ENCODE results near the gene SLC38A9. TPM values are rescaled to one million over a fixed set of nuclear protein-coding genes. Genes with fewer than 3 reads are reported as not detected.
"Not testable (repeated sequence)": the region's sequence is repeated elsewhere in the genome, so short reads cannot be mapped to it uniquely, and the experiment has no call there.

The SLC38A9 gene
- total and polyA plus RNA-seq, 5 experiments from 2014 or later = 6.4 to 24.4 (median 12.1) TPM

GRCh38 chr5:55700745-55701144 is 11.4 kb downstream of the SLC38A9 start:
- peaks cover 0 to 10% (median 8%) of the 10 kb centered on the region in 4 donors for H3K4me1 Mint-ChIP-seq
- no peaks in the 10 kb centered on the region for H3K27me3 Mint-ChIP-seq
- H3K4me3 Mint-ChIP-seq = no peak overlapping the region
- peak overlapping the region in 1 of 10 donors; percentile 47 for H3K27ac Mint-ChIP-seq
- H3K36me3 Mint-ChIP-seq = peaks cover 0 to 40% (median 6%) of the 10 kb centered on the region in 3 donors
- no peaks in the 10 kb centered on the region for H3K9me3 Mint-ChIP-seq
- POLR2A ChIA-PET = no interaction called here
- ATAC-seq (no peak), DNase-seq (no peak)

DNA sequence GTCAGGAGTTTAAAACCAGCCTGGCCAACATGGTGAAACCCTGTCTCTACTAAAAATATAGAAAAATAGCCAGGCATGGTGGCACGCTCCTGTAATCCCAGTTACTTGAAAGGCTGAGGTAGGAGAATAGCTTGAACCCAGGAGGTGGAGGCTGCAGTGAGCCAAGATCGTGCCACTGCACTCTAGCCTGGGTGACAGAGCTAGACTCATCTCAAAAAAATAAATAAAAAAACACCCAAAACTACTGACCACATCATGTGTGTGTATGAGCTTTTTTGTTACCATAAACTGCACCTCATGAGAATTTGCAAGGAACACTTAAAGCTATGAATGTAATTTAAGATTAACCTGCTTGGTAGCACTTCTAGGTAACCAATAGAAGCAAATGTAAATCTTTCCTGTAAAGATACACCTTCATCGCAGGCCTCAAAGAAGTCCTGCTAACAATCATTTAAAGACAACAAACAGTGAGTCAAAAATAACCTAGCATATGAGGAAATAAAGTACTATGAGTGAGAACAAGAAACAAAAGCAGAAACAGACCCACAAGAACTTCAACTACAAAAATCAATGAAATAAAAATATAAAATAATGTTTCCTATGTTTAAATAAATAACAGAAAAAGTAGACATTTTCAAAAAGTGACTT is 13.0 kb downstream of the SLC38A9 start:
- DNase-seq (no peak), ATAC-seq (no peak)
- Mint-ChIP-seq H3K36me3 (peaks cover 0 to 42% (median 9%) of the 10 kb centered on the region in 3 donors), H3K4me3 (no peak overlapping the region), H3K27ac (peak overlapping the region in 2 of 10 donors; percentile 9 to 12), H3K27me3 (no peaks in the 10 kb centered on the region), H3K4me1 (peaks cover 0 to 10% (median 5%) of the 10 kb centered on the region in 4 donors), H3K9me3 (no peaks in the 10 kb centered on the region)
- POLR2A ChIA-PET = no interaction called here

DNA sequence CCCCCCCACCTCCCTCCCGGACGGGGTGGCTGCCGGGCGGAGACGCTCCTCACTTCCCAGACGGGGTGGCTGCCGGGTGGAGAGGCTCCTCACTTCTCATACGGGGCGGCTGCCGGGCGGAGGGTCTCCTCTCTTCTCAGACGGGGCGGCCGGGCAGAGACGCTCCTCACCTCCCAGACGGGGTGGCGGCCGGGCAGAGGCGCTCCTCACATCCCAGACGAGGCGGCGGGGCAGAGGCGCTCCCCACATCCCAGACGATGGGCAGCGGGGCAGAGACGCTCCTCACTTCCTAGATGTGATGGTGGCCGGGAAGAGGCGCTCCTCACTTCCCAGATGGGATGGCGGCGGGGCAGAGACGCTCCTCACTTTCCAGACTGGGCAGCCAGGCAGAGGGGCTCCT is 15.4 kb downstream of the SLC38A9 start:
- DNase-seq, H3K27me3 Mint-ChIP-seq, ATAC-seq, POLR2A ChIA-PET, H3K9me3 Mint-ChIP-seq, H3K27ac Mint-ChIP-seq, H3K4me1 Mint-ChIP-seq, H3K4me3 Mint-ChIP-seq: not testable (repeated sequence)
- peaks cover 0 to 33% (median 10%) of the 10 kb centered on the region in 3 donors for H3K36me3 Mint-ChIP-seq

DNA sequence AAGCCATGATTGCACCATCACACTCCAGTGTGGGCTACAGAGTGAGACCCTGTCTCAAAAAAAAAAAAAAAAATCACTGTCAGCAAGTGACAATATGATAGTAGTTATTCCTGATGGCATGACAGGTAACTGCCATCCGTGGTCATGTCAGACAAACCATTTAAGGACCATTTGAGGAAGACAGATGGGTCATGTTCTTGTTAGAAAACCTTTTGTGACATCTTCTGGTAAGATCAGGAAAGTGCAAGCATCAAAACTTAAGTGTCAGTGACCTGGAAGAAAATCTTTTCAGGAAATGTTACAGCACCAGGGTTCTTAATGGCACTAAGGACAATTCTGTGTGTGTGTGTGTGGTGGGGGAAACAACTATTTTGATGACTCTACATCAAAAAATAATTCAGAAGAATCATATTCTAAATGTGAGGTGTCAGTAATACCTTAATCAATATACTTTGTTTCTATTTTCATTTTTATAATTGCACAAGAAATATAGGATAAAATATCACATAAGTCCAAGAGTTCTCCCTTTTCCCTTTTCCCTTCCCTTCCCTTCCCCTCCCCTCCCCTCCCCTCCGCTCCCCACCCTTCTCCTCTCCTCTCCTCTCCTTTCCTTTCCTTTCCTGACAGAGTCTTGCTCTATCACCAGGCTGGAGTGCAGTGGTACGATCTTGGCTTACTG is 17.8 kb downstream of the SLC38A9 start:
- Mint-ChIP-seq H3K27ac (no peak overlapping the region), H3K4me1 (peaks cover 2 to 9% (median 5%) of the 10 kb centered on the region in 4 donors), H3K9me3 (no peaks in the 10 kb centered on the region), H3K27me3 (no peaks in the 10 kb centered on the region), H3K4me3 (no peak overlapping the region), H3K36me3 (peaks cover 0 to 22% (median 10%) of the 10 kb centered on the region in 3 donors)
- no peak for ATAC-seq
- POLR2A ChIA-PET = interaction anchor here (0.7 kb wide), 1 partner anchor 117 kb away, joined by 3 read pairs; no protein-coding TSS in a partner anchor
- DNase-seq = peak in 2 of 10 donors; percentile 6 to 8

- Mint-ChIP-seq H3K36me3 (peaks cover 0 to 19% (median 12%) of the 10 kb centered on the region in 3 donors), H3K27me3 (no peaks in the 10 kb centered on the region), H3K27ac (no peak overlapping the region), H3K4me3 (no peak overlapping the region), H3K9me3 (no peaks in the 10 kb centered on the region), H3K4me1 (peaks cover 2 to 9% (median 5%) of the 10 kb centered on the region in 4 donors)
- DNase-seq = no peak
- POLR2A ChIA-PET = interaction anchor here (0.9 kb wide), 1 partner anchor 520 kb away, joined by 4 read pairs; no protein-coding TSS in a partner anchor
- no peak for ATAC-seq
Measured at GRCh38 chr5:55692509-55692908, 19.6 kb downstream of the SLC38A9 start.

GRCh38 chr5:55692106-55692417 is 20.1 kb downstream of the SLC38A9 start:
- POLR2A ChIA-PET = interaction anchor here (0.9 kb wide), 1 partner anchor 520 kb away, joined by 4 read pairs; no protein-coding TSS in a partner anchor

DNA sequence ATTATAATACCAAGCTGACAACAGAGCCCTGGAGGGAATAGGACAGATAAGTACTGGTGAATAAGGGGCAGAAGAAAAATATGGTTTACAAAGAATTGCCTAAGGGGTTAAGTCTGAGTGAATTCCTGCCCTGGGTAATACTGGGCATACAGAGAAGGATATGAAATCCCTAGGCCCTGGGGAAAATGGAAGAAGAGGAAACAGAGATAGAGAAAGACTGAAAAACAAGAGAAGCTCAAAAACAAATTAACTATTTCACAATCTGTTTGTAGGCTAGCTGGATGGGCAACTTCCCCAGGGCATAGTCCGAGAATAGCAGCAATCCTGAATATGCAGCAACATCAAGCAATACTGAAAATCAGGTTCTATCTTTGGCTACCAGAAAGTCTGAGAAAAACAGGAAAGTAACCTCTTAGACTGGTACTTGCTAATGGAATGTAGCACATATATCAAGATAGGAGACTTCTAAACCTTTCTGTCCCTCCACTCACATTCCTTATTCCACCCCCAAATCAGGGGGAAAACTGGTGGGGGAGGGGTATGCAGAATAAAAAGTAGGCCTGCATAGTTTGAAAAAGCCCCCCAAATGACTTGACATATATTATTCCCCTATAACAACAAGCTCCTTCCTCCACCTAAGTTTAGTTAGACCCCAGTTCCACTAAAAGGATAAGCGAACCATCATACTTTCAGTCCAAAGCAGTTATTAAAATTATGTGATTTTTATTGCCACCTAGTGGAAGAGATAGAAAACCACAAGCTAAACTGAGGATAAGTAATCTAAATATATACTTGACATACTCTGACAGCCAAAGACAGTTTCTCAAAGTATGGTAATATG is 20.6 kb downstream of the SLC38A9 start:
- POLR2A ChIA-PET = interaction anchor here (0.9 kb wide), 1 partner anchor 519 kb away, joined by 4 read pairs; no protein-coding TSS in a partner anchor
- DNase-seq = peak in 3 of 10 donors; percentile 54 to 63 (median 57)

More at GRCh38 chr5:55692106-55692417, 20.1 kb downstream of the SLC38A9 start:
- H3K9me3 Mint-ChIP-seq = no peaks in the 10 kb centered on the region
- no peak for DNase-seq
- H3K4me1 Mint-ChIP-seq = peaks cover 2 to 9% (median 5%) of the 10 kb centered on the region in 4 donors
- H3K36me3 Mint-ChIP-seq = peaks cover 0 to 16% (median 8%) of the 10 kb centered on the region in 3 donors
- no peak for ATAC-seq
- no peak overlapping the region for H3K27ac Mint-ChIP-seq
- H3K4me3 Mint-ChIP-seq = no peak overlapping the region
- no peaks in the 10 kb centered on the region for H3K27me3 Mint-ChIP-seq

DNA sequence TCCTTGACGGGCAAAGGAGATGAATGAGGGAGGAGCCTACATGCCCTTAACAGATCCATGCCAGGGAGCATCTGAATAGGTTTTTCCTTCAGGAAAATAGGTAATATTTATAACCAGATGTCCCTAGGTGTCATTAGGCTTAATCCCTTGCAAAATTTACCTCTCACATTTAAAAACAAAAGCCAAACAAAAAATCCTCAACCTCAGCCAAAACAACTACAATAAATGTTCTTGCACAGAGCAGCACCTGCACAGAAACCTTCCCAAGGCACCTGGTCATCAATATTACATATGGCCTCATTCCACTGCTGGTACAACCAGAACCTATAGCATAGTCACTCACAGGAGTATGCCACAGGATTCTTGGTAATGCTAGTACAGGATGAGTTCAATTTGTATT is 30.1 kb downstream of the SLC38A9 start:
- no peak overlapping the region for H3K4me3 Mint-ChIP-seq
- ATAC-seq (no peak), DNase-seq (no peak)
- no peaks in the 10 kb centered on the region for H3K27me3 Mint-ChIP-seq
- H3K9me3 Mint-ChIP-seq = no peaks in the 10 kb centered on the region
- peaks cover 0 to 17% (median 9%) of the 10 kb centered on the region in 3 donors for H3K36me3 Mint-ChIP-seq
- H3K27ac Mint-ChIP-seq = no peak overlapping the region
- POLR2A ChIA-PET = no interaction called here
- H3K4me1 Mint-ChIP-seq = peaks cover 0 to 6% (median 3%) of the 10 kb centered on the region in 4 donors

More for the DNA sequence above, 20.6 kb downstream of the SLC38A9 start:
- Mint-ChIP-seq H3K4me1 (peaks cover 2 to 9% (median 5%) of the 10 kb centered on the region in 4 donors), H3K27ac (no peak overlapping the region), H3K36me3 (peaks cover 0 to 14% (median 6%) of the 10 kb centered on the region in 3 donors), H3K27me3 (no peaks in the 10 kb centered on the region), H3K4me3 (no peak overlapping the region), H3K9me3 (no peaks in the 10 kb centered on the region)
- ATAC-seq = peak; percentile 47 to 57

DNA sequence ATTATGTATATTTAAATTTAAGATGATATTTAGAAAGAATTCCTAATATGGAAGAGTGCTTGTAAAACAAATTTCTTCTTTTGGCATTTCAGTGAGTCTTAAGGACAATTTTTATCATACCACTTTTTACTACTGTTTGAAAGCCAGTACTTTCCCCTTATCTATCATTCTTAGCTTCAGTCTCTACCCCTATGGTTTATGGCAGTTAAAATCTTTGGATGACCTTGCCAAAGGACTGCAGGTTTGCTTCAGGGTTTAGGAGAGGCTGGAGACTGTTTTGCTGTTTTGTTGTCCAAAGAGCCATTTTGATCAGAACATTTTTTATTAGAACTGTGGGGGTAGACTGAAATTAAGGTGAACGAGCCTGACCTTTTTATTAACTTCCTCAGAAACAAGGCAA is 30.8 kb downstream of the SLC38A9 start:
- H3K4me3 Mint-ChIP-seq = no peak overlapping the region
- POLR2A ChIA-PET = no interaction called here
- no peak for DNase-seq
- peaks cover 0 to 13% (median 8%) of the 10 kb centered on the region in 3 donors for H3K36me3 Mint-ChIP-seq
- H3K27ac Mint-ChIP-seq = no peak overlapping the region
- no peaks in the 10 kb centered on the region for H3K27me3 Mint-ChIP-seq
- H3K9me3 Mint-ChIP-seq = no peaks in the 10 kb centered on the region
- peaks cover 0 to 6% (median 3%) of the 10 kb centered on the region in 4 donors for H3K4me1 Mint-ChIP-seq
- no peak for ATAC-seq

DNA sequence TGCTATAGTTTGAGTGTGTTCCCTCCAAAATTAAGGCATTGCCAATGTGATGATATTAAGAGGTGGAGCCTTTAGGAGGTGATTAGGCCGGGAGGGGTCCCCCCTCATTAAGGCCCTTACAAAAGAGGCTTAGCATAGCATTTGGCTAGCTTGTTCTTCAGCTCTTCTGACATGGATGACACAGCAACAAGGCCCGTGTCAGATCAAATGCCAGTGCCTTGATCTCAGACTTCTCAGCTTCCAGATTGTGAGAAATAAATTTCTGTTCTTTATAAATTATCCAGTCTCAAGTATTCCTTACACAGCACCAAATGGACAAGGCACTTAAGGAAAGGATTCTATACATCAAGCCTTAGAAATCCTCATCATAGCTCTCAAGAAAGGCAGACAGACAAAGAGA is 31.8 kb downstream of the SLC38A9 start:
- Mint-ChIP-seq H3K36me3 (peaks cover 0 to 12% (median 6%) of the 10 kb centered on the region in 3 donors), H3K27me3 (no peaks in the 10 kb centered on the region), H3K27ac (no peak overlapping the region), H3K4me3 (no peak overlapping the region), H3K4me1 (peaks cover 0 to 5% (median 2%) of the 10 kb centered on the region in 4 donors), H3K9me3 (no peaks in the 10 kb centered on the region)
- ATAC-seq = no peak
- POLR2A ChIA-PET = no interaction called here
- no peak for DNase-seq

DNA sequence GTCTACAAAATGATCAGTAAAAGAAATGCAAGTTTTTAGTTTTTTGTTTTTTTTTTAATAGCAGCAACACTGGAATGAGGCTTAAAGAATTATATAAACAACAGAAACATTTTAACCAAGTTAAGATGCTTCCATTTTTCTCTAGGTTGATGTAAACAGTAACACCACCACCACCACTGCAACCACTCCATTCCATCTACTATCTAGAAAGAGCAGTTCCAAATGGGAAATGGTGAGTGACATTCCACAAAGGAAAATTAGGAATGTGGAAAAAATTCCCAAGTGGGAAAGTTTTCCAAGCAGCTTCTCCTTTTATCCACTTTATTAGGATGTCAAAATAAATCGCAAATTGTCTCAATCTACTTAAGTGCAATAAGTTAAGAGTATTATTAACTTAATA is 32.6 kb downstream of the SLC38A9 start:
- H3K4me1 Mint-ChIP-seq = peaks cover 0 to 5% (median 2%) of the 10 kb centered on the region in 4 donors
- H3K27me3 Mint-ChIP-seq = no peaks in the 10 kb centered on the region
- no peaks in the 10 kb centered on the region for H3K9me3 Mint-ChIP-seq
- ATAC-seq (no peak), DNase-seq (no peak)
- peaks cover 0 to 12% (median 6%) of the 10 kb centered on the region in 3 donors for H3K36me3 Mint-ChIP-seq
- no peak overlapping the region for H3K4me3 Mint-ChIP-seq
- H3K27ac Mint-ChIP-seq = no peak overlapping the region
- POLR2A ChIA-PET = no interaction called here

GRCh38 chr5:55675119-55675518 is 37.0 kb downstream of the SLC38A9 start:
- H3K4me1 Mint-ChIP-seq = peaks cover 0 to 5% (median 0%) of the 10 kb centered on the region in 4 donors
- POLR2A ChIA-PET = no interaction called here
- peaks cover 0 to 13% (median 9%) of the 10 kb centered on the region in 3 donors for H3K36me3 Mint-ChIP-seq
- no peak overlapping the region for H3K4me3 Mint-ChIP-seq
- ATAC-seq = no peak
- no peaks in the 10 kb centered on the region for H3K9me3 Mint-ChIP-seq
- no peak overlapping the region for H3K27ac Mint-ChIP-seq
- DNase-seq = no peak
- no peaks in the 10 kb centered on the region for H3K27me3 Mint-ChIP-seq
